KG1 (cell line): ENCODE measurements around the gene GOLGA6L10.
"Not testable (repeated sequence)": the region's sequence is repeated elsewhere in the genome, so short reads cannot be mapped to it uniquely, and the experiment has no call there.

Source experiments
- DNase-seq: peaks from one replicate; lab custom pipeline; 2025; lab: John Stamatoyannopoulos, UW

The GOLGA6L10 gene

DNA sequence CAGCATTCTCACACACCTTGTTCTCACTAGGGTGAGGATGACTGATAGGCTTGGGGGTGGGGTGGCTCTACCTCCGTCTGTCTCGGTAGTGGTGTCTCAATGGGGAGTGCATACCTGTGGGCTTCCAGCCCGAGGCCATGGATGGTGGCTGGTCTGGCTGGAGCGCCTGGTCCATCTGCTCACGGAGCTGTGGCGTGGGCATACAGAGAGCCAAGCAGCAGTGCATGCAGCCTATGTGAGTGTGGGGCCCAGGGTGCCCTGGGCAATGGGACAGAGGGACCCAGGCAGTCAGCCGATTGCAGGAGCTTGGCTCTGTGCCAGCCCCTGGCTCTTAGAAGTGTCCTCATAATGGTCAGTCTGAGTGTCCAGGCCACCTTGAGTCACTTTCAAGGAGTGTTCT, 31.8 kb downstream of the GOLGA6L10 start:
- not testable (repeated sequence) for DNase-seq

DNA sequence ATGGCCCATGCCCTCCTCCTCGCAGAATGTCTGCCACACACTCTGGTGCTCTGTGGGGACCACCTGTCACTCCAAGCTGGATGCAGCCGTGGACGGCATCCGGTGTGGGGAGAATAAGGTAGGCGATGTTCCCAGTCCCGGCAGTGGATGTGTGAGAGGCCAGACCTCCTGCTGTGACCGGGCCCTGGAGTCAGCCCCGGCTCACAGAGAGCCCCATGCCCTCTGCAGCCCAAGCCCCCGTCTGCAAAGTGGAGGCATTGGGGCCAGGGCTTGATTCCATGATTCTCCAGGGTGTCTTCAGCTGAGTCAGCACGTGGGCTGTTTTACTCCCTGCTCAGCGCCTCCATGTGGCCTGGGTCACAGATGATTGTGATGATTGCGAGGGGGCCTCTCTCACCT, 32.2 kb downstream of the GOLGA6L10 start:
- no peak for DNase-seq

DNA sequence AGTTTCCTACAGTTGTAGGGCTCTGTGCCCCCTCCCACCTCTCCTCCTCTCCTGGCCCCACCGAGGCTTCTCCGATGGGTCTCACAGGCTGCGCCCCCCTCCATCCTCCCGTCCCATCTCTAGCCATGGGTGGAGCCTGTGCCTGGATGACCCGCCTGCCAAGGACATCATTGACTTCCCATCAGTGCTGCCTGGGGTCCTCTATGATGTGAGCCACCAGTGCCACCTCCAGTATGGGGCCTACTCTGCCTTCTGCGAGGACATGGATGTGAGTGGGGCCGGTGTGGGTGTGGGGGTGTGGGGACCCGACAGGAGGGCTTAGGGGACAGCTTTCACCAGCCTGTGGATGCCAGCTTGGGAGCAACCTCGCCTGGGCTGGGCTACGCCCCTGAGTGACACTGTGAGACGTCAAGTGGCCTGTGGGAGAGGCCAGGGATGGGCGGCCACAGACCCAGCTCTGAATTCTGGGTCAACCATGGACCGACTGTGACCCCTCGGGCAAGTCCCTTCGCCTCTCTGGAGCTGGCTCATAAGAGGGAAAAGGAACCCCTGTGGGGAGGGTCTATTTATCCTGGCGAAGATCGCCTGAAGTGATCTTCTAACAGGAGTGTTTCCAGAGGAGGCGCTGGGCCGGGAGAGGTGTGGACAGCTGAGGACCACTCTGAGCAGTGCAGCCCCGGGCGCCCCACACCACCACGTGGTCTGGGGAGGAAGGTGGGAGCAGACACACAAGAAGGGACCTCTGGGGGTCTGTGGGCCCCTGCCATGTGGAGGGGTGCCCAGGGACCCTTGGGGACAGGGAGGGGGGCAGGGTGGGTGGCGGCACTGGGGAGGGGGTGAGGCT, 32.8 kb downstream of the GOLGA6L10 start:
- DNase-seq = not testable (repeated sequence)

DNA sequence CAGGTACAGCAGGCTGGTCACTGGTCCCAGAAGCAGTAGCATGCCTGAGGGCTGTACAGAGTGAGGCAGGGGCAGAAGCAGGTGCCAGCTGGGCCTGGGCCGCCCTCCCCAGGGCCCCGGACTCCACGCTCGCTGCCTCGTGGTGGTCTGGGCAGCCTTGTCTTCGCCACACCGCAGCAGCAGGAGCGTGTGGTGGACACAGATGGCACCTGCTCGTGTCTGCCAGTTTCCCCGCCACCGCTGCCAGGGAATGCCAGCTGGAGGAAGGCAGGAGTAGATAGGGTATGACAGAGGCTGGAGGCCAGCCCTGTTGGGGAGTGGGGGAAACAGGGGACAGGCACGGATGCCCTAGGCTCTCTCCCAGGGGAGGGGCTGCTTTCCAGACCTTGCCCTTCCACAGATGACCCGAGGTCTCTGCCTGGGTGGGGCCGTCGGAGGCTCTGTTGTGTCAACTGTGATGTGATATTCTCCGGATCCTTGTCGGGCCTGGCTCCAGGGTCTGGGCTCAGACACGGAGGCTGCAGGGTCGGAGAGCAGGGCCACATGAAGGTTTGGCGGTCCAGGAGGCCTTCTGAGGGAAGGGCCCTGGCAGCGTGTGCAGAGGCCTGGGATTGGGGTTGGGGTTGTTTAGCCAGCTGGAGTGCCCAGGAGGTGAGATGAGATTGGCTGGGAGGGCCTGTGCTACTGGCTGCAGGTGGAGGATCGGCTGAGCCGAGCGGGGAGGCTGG, 33.6 kb downstream of the GOLGA6L10 start:
- no peak for DNase-seq

DNA sequence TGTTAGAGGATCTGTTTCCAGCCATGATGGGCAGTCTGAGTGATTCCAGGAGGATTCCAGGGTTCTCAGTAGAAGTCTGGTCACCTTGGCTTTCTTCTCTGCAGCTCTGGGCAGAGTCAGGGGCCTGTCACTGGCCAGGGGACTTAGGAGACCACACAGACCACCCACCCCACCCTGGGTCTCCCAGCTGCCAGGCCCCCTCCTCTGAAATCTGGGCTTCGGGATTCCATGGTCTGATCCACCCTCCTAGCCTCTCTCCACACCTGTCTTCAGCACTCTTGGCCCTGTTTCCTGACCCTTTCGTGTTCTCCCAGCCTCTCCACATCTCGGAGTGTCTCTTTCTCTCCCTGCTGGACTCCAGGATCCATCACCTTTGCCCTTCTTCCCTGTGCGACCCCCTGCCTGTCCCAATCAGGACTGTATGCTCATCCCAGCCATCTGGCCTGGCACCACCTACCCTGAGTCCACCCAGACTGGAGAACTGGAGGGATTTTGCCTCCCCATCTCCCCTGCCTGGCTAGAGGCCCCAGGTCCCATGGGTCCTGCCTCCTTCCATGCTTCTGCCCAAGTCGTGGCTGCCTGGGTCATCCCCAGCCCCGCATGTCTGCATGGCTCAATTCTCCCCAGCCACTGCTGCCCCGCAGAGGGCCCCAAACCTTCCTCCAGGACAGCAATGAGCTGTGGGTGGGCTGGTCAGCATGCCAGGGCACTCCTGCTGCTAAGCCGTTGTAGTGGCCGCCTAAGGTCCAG, 34.3 kb downstream of the GOLGA6L10 start:
- DNase-seq = no peak

DNA sequence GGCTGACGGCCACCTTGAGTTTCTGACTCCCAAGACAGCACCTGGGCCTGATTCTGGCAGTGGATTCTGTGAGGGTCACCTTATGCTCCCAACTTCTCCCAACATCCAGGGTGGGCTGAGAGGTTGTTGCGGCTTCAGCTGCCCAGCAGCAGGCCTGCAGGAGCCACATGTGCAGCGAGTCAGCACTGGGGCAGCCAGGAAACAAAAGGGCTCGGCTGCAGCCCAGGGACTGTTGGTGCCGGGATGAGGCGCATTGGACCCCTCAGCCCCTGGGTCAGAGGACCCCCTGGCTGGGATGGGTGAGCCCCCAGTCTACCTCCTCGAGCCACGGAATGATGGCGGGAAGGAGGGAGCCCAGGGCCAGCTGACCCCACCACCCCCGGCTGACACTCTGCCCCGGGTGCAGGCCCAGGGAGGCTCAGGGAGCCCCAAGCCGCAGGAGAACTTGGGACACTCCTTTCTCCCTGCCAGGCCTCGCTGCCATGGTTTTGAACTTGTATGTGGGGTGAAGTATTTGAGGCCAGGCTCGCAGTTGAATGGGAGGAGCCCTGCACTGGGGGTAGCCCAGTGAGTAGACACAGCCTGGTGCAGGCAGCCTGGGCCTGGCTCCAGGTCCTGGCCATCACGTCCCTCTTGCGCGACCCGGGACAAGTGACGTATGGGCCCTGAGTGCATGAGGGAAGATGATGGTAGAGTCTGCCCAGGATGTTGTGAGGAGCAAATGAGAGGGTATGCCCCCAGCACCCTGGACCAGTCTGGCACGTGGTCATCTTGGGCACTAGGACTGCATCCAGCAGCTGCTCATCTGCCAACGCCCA, 35.1 kb downstream of the GOLGA6L10 start:
- DNase-seq = not testable (repeated sequence)

DNA sequence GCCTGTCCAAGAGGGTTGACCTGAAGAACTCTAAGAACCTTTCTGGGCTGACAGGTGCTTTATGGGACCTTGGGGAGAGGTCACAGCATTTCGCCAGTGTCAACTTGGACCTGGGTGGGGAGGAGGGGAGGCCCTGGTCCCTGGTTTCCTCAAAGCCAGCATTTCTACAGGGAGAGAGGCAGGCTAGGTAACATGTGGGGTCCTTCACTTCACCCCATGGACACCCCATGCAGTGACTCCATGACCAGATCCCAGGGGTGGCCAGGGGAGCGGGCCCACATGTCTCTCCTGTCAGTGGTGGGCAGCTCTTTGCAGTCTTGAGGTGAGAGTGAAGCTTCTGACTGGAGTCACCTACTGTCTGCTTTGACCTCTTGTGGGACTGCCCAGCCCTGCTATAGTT, 35.8 kb downstream of the GOLGA6L10 start:
- DNase-seq = no peak

DNA sequence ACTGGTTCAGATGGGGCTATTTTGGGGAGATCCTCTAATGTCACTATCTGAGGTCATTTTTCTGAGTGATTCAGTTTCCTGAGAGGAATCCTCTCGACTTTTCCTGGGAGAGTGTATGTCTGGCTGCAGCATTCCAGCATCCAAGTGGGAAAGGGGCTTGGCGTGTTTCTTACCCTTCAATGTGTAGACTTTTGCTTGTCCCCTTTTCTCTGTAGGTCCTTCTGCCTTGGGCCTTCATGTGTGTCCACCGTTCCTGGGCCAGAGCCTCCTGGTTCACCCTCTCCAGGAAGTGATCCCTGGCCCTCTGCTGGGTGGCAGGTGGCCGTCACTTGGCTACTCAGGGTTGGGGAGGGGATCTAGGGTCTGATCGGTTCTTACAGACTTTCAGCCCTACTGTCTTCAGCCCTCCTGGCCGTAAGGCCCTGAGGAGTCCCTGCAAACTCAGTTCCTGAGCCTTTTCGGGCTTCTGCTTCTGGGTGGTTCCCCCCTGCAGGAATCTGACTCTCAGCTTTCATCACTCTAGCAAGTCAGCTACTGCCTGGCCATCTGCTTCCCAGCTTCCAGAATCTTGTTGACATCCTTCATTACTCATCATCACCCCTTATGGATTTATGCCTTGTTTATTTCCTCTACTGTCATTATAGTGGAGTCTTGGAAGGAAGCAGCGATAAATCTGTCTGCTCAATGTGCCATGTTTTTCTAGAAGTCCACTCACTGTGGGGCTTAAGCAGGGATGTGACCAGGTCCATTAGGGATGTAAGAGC, 36.5 kb downstream of the GOLGA6L10 start:
- DNase-seq = no peak

DNA sequence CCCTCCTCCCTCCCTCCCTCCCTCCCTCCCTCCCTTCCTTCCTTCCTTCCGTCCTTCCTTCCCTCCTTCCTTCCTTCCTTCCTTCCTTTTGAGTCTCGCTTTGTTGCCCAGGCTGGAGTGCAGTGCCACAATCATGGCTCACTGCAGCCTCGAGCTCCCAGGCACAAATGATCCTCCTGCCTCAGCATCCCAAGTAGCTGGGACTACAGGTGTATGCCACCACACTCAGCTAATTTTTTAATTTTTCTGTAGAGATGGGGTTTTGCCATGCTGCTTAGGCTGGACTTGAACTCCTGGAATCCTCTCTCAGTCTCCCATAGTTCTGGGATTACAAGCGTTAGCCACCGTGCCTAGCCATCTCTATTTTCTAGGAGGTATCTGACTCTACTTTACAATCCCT, 38.0 kb downstream of the GOLGA6L10 start:
- not testable (repeated sequence) for DNase-seq

DNA sequence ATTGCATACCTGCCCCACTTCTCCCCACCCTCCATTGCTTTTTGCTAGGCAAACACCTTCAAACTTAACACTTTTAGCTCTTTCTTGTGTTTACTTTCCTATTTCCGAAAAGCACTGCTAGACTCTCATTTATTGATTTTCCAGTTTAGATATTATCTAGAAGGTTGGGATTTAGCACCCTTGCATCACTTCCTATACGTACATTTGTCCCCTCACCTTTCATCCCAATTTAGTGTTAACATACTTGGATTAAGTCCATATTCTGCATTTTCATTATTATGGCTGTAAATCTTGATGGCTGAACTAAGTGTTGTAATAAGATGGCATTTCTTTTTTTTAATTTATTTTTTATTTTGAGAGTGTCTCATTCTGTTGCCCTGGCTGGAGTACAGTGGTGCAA, 39.5 kb downstream of the GOLGA6L10 start:
- no peak for DNase-seq

DNA sequence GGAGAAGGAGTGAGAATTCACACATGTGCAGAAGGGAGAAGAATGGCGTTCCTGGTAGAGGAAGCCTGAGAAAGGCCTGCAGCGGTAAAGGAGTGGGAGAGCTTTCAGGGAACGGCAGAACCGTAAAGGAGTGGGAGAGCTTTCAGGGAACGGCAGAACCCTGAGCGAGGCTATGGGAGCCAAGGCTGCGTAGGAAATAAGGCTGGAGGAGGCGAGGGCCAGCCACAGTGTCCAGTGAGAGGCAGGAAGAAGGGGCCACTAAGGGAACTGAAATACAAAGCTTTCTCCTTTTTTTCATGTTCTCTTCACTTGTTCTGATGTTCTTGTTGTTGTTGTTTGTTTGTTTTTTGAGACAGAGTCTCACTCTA, 41.6 kb downstream of the GOLGA6L10 start:
- DNase-seq = no peak

DNA sequence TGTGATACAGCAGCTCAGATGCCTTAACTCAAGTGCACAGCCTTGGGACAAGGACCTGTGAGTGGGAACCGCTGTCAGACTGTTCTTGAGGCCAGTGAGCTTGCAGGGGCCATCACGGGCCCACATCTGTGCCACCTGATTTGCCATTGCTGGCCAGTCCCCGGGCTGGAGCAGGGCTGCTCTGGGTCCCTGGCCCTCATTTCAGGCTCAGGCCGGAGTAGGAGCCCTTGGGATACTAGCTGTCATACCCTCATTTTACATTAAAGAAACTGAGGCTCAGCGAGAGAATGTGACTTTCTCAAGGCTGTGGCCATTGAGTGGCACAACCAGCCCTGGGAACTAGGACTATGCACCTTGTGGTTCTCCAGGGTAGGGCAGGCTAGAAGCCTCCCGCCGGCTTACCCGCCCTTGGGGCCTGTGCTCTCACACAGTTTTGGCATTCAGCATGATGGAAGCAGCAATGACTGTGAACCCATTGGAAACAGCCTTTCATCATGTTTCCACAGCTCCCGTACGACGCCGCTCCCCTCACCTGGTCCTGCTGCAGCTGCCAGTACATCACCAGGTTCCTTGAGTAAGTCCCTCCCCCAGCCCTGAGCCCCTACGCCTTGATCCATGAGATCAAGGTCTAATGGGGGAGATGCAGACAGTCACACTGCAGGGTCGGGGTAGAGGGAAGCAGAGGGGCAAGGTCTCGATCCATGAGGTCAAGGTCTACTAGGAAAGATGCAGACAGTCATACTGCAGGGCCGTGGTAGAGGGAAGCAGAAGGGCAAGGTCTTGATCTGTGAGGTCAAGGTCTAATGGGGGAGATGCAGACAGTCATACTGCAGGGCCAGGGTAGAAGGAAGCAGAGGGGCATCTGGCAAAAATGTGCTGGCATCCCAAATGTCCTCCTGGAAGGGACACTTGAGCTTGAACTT, 42.2 kb downstream of the GOLGA6L10 start:
- no peak for DNase-seq

DNA sequence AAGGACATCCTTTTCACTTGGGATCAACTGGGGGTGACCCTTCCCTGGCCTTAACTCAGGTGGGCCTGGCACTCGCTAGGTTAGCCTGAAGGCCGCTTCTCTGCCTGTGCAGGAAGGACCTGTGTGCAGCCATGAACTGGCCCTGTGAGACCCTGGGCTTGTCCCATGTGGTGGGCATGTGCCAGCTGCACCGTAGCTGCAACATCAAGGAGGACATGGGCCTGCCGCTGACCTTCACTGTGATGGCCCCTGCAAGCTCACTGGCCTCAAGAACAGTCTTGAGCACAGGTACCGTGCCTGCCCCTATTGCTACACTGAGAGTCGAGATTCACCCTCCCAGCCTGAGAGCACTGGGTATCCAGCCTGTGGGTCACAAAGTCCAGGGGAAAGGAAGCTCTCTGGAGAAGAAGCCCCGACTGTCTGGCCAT, 43.6 kb downstream of the GOLGA6L10 start:
- no peak for DNase-seq

DNA sequence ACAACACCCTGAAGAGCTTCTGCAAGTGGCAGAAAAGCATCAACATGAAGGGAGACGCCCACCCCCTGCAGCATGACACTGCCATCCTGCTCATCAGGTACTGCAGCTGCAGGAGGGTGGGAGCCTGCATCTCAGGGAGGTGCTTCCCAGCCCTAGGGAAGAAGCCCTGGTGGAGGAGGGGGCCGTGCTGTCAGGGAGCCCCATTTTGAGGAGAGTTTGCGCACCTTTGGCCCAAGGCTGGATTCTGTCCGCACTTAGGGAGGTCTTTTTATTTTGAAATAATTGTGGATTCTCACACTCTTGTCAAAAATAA, 44.5 kb downstream of the GOLGA6L10 start:
- DNase-seq = no peak

DNA sequence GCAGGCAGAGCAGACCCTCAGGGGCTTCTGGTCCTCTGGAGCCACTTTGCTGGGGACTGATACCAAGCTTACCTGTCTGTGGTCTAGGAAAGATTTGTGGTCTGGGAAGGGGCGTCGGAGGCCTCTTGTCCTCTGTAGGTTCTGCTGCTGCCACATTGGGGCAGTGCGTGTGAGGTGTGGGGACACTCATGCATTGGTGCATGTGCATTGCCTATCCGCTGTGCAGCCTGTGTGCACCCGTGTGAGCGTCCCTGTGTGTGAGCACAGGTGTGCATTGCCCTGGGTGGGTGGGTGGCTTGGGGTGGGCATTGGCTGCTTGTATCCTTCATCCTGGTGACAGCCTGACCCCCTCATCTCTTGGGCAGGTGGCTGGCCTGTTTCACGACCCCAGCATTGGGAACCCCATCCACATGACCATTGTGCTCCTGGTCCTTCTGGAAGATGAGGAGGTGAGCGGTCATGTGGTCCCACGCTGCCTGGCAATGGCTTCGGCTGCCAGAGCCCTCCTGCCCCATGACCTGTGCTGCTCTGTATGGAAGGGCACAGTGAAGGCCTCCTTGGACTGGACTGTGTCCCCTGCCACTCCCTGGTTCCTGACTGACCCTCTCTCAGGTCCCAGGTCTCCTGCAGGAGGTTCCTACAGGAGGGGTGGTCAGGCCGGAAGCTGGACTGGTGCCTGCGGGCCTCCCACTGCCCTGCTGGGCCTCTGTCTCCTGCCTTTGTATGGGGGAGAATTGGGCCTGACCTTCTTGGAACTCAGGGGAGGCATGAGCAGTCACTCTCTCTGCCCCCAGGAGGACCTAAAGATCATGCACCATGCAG, 45.1 kb downstream of the GOLGA6L10 start:
- DNase-seq = no peak

DNA sequence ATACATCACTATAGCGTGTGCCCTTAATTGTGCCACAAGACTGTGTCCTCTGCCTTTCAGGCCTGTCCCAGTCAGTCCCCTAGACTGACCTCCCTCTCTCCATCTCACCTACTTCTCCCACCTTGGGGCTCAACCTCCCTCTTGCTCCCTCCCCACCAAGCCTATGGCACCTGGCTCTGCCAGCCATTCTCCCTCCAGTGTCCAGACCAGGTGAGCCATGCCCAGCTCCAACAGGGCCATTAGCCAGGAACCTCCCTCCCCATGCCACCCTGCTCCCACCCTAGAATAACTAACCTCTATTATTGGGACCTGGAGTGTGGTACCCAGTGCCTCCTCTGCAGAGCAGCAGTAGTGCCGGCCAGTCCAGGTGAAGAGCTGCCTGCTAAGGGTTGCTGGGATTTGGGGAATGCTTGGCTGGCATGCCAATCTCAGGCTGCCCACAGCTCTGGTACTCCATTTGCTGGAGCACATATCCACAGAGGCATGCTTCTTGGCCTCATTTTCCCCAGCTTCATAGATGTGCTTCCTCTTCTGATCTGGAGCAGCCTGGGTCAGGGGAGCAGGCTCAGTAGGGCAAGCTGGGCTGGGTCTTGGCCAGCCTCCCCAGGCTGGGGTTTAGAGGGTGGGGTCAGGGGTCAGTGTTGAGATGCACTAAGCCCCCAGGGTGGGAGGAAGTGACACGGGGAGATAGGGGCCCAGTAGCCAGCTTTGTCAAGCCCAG, 47.8 kb downstream of the GOLGA6L10 start:
- no peak for DNase-seq

DNA sequence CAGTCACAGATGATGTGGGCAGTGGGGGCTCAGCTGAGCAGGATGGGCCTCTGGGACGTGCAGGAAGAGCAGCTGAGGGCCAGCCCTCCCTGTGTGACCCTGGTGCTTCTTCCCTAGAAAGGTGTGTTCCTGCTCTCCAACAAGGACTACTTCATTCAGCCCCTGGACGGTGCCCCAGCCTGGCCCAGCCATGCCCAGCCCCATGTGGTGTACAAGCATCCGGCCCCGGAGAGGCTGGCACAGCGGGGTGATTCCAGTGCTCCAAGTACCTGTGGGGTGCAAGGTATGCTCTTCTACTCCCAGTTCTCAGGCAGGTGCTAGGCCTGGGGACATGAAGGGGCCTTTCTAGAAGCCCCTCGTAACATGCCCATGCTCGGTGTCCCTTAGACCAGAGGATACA, 48.4 kb downstream of the GOLGA6L10 start:
- DNase-seq = no peak

DNA sequence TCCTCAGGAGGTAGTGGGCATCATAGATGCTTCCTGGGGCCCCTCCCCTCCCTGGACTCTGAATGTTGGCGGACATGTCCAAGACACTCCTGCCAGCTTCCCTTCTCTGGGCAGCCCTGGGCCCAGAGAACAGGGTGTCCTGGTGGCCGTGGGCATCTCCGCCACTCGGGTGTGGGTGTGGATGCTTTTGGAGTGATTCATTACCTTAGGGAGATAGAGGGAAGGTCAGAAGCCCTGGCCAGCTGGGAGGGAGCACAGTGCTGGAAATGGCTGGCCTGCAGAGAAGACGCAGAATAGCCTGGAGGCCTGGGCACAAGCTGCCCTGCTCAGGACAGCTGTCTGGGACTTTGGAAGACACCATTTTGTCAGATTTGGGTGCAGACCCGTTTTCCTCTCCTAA, 48.9 kb downstream of the GOLGA6L10 start:
- DNase-seq = not testable (repeated sequence)

DNA sequence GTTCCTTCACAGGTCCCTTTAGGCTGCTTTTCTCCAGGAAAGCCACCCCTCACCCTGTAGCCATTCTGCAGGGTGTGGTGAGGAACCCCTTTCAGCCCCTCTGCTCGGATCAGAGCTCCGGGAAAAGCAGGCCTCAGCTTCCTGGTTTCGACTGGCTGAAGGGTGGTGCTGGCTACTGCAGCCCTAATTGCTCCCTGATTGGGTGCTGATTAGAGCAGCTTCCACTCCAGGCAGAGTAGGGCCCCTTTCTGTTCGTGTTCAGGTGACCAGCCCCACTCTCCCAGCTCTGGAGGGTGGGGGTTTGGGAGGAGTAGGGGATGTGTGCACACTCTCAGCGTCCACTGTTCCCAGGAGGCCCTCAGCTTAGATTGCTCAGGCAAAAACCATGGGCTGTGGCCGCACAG, 49.8 kb downstream of the GOLGA6L10 start:
- not testable (repeated sequence) for DNase-seq
